Epidermal melanocyte (primary cell): ENCODE results near the gene ZNF626.
A peak's percentile ranks its signal among the peaks of the same experiment; 100 is the strongest.
"Not testable (repeated sequence)": the region's sequence is repeated elsewhere in the genome, so short reads cannot be mapped to it uniquely, and the experiment has no call there.

Source experiments
- DNase-seq: peaks from one replicate; pipeline ENCODE4 v3.0.0; 2011; ENCODE audit warnings: low spot score; ENCODE audit not compliant: insufficient read length

ZNF626 gene

DNA sequence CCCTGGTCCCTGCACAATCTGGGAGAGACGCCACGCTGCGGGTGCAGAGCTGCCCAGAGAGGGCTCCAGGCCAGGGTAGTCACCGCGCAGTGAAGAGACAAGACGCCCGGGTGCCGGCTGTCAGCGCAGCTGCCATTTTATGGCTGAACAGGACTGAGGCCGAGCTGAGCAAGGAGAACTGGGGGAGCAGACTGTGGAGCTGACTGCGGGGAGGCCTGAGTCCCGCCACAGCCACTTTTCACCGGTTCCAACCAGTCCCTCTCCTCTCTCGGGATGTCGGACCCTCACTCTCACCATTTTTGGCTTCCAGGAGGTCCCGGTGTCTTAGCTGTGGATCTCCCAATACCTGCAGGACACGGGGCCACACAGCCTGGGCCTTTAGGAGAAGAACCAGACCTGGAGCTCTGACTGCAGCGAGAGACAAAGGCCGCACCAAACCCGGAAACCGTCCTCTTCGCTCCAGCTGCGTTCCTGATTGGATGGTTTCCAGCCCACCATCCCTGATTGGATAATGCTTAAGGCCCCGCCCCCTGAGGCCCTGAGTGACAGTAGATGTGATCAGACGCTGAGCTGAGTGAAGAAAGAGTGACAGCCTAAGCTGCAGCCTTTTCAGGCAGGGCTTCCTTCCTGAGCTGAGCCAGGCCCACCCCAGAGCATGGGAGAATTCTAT lies at the start of gene ZNF626:
Gene ZNF626, minus strand, starts transcription at position 422 of the 670 bp plus-strand sequence. Its CDS starts 125 bp downstream, at position 297.
- DNase-seq, result peak; percentile 87

- DNase-seq, result no peak
Observed at GRCh38 chr19:20669263-20669662, 7.9 kb upstream of the ZNF626 start.

GRCh38 chr19:20667281-20667680 lies 5.9 kb upstream of the ZNF626 start:
- no peak for DNase-seq

DNA sequence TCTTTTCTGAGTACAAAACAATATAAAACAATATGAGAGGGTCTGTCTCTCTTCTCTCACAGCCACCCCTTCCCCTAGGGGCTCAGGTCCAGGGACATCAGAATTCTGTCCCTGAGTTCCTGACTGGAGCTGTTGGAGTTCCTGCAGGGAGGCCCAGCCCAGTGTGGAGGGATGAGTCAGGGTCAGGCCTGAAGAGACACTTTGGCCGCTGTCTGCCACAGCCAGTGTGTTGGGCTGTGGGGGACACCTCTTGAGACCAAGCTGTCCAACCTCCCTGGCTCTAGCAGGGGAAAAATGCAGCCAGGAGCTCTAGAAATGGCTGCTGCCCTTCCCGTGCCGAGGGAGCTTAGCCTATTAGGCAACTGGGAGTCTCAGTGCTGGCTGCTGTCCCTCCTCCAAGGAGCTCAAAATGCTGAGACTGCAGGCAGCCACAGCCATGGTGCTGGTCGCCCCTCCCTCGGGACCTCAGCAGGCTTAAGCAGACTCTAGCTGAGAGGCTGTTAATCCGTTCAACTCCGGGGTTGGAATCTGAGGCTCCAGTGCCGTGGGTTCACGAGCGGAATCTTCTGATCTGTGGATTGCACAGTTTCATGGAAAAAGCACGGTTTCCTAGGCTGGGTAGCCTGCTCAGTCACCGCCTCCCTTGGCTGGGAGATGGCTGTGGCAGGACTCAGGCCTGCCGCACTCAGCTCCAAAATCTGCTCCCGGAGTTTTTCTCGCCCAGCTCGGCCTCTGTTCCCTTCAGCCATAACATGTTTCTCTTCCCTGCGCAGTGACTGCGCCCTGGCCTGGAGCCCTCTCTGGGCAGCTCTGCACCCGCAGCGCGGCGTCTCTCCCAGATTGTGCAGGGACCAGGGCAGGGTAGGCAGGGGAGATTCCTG lies 3.8 kb upstream of the ZNF626 start:
- no peak for DNase-seq

GRCh38 chr19:20664475-20664874 lies 3.1 kb upstream of the ZNF626 start:
- not testable (repeated sequence) for DNase-seq

GRCh38 chr19:20662421-20663105 lies 1.2 kb upstream of the ZNF626 start:
- no peak for DNase-seq

- no peak for DNase-seq
Observed at GRCh38 chr19:20660473-20661140, 764 bp downstream of the ZNF626 start.

DNA sequence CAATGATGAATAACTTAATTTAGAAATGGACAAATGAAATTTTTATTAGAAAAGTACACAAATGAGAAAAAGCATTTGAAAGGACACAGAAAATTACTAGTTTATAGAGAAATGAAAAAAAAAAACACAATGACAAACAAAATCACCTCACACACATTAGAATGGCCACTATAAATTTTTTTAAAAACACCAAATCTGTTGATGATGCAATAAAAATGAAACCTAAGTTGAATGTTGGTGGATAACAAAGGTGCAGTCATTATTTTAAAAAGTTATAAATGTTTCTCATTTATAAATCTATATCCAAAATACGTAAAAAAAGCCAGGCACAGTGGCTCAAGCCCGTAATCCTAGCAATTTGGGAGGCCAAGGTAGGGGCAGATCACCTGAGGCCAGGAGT lies 20.8 kb downstream of the ZNF626 start:
- DNase-seq, result no peak

DNA sequence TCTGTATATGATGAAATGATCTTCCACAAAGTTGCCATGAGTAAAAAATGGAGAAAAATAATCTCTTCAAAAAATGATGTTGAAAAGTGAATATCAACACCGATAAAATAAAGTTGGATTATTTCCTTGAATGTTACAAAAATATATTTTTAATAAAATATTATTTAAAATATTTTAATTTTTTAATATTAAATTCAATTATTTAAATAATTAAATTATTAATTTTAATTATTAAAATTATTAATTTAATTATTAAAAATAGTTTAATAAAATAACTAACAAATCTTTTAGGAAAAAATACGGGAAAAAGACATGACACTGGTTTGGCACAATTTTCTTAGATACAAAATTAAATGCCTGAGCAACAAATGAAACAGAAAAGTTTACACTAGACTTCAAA lies 21.3 kb downstream of the ZNF626 start:
- DNase-seq, result no peak

DNA sequence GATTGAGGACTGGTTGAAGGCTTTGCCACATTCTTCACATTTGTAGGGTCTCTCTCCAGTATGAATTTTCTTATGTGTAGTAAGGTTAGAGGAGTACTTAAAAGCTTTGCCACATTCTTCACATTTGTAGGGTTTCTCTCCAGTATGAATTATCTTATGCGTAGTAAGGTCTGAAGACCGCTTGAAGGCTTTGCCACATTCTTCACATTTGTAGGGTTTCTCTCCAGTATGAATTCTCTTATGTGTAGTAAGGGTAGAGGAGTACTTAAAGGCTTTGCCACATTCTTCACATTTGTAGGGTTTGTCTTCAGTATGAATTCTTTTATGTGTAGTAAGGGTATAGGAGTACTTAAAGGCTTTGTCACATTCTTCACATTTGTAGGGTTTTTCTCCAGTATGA lies 36.8 kb downstream of the ZNF626 start:
- not testable (repeated sequence) for DNase-seq

GRCh38 chr19:20616071-20616470 lies 45.3 kb downstream of the ZNF626 start:
- DNase-seq, result no peak

- DNase-seq, result not testable (repeated sequence)
Observed at GRCh38 chr19:20614971-20615370, 46.4 kb downstream of the ZNF626 start.

DNA sequence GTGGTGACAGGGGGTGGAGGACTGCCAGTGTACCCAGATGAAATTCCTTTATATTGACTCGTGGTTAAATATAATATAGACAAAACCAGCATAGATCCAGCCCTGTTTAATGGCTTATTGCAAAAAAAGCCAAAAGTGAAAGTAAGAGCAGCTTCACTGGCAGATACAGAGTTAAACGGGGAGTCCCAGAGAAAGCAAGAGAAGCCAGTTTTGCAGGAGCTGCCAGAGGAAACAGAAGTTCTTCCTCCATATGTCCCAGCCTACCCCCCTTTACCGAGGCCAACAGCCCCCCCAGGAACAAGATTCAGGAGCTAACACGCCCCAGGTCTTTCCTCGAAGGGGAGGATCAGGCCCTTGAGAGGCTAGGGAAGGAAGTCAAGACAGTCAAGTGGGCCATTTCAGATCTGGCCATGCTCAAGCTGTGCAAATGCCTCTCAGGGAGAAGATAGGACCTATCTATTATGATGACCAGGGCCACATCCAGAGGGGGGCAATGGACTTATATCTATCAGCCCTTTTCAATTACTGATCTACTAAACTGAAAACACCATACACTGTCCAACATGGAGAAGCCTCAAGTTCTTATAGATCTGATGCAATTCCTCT lies 48.6 kb downstream of the ZNF626 start:
- no peak for DNase-seq

- no peak for DNase-seq
Observed at GRCh38 chr19:20611866-20612265, 49.5 kb downstream of the ZNF626 start.

GRCh38 chr19:20607943-20608342 lies 53.4 kb downstream of the ZNF626 start:
- DNase-seq, result no peak
